HepG2 (cell line): ENCODE data around the gene SFI1. TPM values are rescaled to one million over a fixed set of nuclear protein-coding genes. Genes with fewer than 3 reads are reported as not detected.
A peak's percentile ranks its signal among the peaks of the same experiment; 100 is the strongest.

Source experiments
- ELF3 ChIP-seq: IDR thresholded peaks from 2 replicates; pipeline ENCODE4 v1.6.1; 2016; ENCODE audit warnings: missing genetic modification reagents, missing compliant biosample characterization
- FOSL2 ChIP-seq: sonication (generic); formaldehyde crosslinking; IDR thresholded peaks from 2 replicates; pipeline ENCODE4 v1.4.0; 2020; ENCODE audit warnings: missing genetic modification reagents
- NCOA2 ChIP-seq: sonication (generic); formaldehyde crosslinking; IDR thresholded peaks from 2 replicates; pipeline ENCODE4 v1.8.0; 2022; ENCODE audit warnings: inconsistent platforms
- SOX13 ChIP-seq, 3 experiments: fragments of 450-650 bp in 1 of 3; sonication (generic) in 1 of 3; formaldehyde crosslinking in 1 of 3; IDR thresholded peaks in 2 of 3; conservative IDR thresholded peaks in 1 of 3; 2 replicates each; pipeline versions ENCODE4 v1.5.0 to v1.6.1; 2016 to 2020; ENCODE audit warnings: antibody characterized with exemption in 1 of 3, mild to moderate bottlenecking in 1 of 3, missing compliant biosample characterization in 1 of 3, missing genetic modification reagents in 1 of 3, moderate library complexity in 1 of 3
- SRSF4 ChIP-seq: fragments of 200-400 bp; formaldehyde crosslinking; IDR thresholded peaks from one replicate; pipeline ENCODE4 v1.6.1; 2018; ENCODE audit warnings: mild to moderate bottlenecking, low read depth, low read length, moderate library complexity; ENCODE audit not compliant: poor library complexity, severe bottlenecking
- ZNF350 ChIP-seq: sonication (generic); formaldehyde crosslinking; IDR thresholded peaks from 2 replicates; pipeline ENCODE4 v1.4.0; 2020; ENCODE audit warnings: mild to moderate bottlenecking, low read depth, missing genetic modification reagents, borderline replicate concordance
- ZNF614 ChIP-seq: IDR thresholded peaks from 2 replicates; pipeline ENCODE4 v1.6.1; 2018; ENCODE audit warnings: missing biosample characterization, missing genetic modification reagents, inconsistent platforms, borderline replicate concordance
- ZNF713 ChIP-seq: sonication (generic); formaldehyde crosslinking; IDR thresholded peaks from 2 replicates; pipeline ENCODE4 v1.4.0; 2020; ENCODE audit warnings: mild to moderate bottlenecking, missing genetic modification reagents
- polyA plus RNA-seq, 8 experiments: library from polyadenylated mRNA; depleted of rRNA in 3 of 8; stranded (reverse) in 7 of 8; unstranded in 1 of 8; fragments of >200 nt; fragmentation: Illumina TruSeq in 4 of 8; extraction: Trizol in 4 of 8; gene quantifications; 2 replicates each; pipeline versions ENCODE4 v1.2.1 to v1.2.3, GENCODE V29; 2011 to 2016; ENCODE audit warnings: low read depth in 4 of 8, missing spikeins in 1 of 8, mixed read lengths in 1 of 8; ENCODE audit not compliant: insufficient read depth in 1 of 8
- total RNA-seq, 5 experiments: library from RNA; depleted of rRNA; stranded (reverse); fragments of >200 nt; fragmentation: Illumina TruSeq; extraction: Trizol; gene quantifications; 2 replicates each; pipeline ENCODE4 v1.2.3, GENCODE V29; 2016; ENCODE audit warnings: low read depth in 1 of 5
- TF ChIP-seq, protein P1 (sequence below): sonication (generic); formaldehyde crosslinking; IDR thresholded peaks from 2 replicates; pipeline ENCODE4 v1.4.0; 2020; ENCODE audit warnings: missing genetic modification reagents
- TF ChIP-seq, protein P2 (sequence below): IDR thresholded peaks from 2 replicates; pipeline ENCODE4 v1.4.0; 2020; ENCODE audit warnings: mild to moderate bottlenecking, missing genetic modification reagents
- TF ChIP-seq, protein P3 (sequence below): conservative IDR thresholded peaks from 2 replicates; pipeline ENCODE4 v1.6.1; 2018; ENCODE audit warnings: missing genetic modification reagents
- TF ChIP-seq, protein P4 (sequence below): sonication (generic); formaldehyde crosslinking; IDR thresholded peaks from 2 replicates; pipeline ENCODE4 v1.5.1; 2020; ENCODE audit warnings: mild to moderate bottlenecking, missing genetic modification reagents, moderate library complexity
- TF ChIP-seq, protein P5 (sequence below): sonication (generic); formaldehyde crosslinking; IDR thresholded peaks from 2 replicates; pipeline ENCODE4 v1.4.0; 2020; ENCODE audit warnings: missing genetic modification reagents, borderline replicate concordance

The SFI1 gene
- total and polyA plus RNA-seq, 2 of the 13 experiments (the other 11 are each of a cell fraction or from before 2014, with no cell fraction given), result 20.5 to 40.1 TPM

DNA sequence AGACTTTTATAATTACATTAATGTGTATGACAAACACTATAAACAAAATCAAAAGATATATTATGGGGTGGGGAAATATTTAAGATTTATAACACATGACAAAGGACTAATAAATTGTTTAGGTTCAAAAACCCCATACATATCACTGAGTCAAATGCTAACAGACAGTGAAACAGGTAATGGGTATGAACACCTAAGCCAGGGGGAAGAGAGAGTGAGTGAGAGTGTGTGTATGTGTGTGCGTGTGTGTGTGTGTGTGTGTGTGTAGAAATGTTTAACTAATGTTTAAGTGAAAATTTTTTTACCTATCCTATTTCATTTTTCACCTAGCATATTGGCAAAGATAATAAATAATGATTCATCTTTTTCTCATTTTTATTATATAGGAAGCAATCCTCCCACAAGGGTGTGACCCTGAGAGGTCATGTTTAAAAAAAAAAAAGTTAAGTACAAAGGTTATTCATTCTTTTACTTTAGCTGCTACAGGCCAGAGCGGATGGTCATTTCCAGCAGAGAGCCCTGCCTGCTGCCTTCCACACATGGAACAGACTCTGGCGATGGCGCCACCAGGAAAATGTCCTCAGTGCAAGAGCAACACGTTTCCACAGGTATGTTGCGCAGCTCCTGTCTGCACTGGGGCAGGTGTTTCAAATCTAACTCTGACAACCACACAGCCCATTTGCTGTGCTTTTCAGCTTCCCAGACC lies 92.8 kb downstream of the SFI1 start (continued):
- TF ChIP-seq, protein P1, sequence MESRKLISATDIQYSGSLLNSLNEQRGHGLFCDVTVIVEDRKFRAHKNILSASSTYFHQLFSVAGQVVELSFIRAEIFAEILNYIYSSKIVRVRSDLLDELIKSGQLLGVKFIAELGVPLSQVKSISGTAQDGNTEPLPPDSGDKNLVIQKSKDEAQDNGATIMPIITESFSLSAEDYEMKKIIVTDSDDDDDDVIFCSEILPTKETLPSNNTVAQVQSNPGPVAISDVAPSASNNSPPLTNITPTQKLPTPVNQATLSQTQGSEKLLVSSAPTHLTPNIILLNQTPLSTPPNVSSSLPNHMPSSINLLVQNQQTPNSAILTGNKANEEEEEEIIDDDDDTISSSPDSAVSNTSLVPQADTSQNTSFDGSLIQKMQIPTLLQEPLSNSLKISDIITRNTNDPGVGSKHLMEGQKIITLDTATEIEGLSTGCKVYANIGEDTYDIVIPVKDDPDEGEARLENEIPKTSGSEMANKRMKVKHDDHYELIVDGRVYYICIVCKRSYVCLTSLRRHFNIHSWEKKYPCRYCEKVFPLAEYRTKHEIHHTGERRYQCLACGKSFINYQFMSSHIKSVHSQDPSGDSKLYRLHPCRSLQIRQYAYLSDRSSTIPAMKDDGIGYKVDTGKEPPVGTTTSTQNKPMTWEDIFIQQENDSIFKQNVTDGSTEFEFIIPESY (CRISPR knock-in tag), result peak; percentile 96
- TF ChIP-seq, protein P2, sequence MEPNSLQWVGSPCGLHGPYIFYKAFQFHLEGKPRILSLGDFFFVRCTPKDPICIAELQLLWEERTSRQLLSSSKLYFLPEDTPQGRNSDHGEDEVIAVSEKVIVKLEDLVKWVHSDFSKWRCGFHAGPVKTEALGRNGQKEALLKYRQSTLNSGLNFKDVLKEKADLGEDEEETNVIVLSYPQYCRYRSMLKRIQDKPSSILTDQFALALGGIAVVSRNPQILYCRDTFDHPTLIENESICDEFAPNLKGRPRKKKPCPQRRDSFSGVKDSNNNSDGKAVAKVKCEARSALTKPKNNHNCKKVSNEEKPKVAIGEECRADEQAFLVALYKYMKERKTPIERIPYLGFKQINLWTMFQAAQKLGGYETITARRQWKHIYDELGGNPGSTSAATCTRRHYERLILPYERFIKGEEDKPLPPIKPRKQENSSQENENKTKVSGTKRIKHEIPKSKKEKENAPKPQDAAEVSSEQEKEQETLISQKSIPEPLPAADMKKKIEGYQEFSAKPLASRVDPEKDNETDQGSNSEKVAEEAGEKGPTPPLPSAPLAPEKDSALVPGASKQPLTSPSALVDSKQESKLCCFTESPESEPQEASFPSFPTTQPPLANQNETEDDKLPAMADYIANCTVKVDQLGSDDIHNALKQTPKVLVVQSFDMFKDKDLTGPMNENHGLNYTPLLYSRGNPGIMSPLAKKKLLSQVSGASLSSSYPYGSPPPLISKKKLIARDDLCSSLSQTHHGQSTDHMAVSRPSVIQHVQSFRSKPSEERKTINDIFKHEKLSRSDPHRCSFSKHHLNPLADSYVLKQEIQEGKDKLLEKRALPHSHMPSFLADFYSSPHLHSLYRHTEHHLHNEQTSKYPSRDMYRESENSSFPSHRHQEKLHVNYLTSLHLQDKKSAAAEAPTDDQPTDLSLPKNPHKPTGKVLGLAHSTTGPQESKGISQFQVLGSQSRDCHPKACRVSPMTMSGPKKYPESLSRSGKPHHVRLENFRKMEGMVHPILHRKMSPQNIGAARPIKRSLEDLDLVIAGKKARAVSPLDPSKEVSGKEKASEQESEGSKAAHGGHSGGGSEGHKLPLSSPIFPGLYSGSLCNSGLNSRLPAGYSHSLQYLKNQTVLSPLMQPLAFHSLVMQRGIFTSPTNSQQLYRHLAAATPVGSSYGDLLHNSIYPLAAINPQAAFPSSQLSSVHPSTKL, result peak; percentile 77
- TF ChIP-seq, protein P3, sequence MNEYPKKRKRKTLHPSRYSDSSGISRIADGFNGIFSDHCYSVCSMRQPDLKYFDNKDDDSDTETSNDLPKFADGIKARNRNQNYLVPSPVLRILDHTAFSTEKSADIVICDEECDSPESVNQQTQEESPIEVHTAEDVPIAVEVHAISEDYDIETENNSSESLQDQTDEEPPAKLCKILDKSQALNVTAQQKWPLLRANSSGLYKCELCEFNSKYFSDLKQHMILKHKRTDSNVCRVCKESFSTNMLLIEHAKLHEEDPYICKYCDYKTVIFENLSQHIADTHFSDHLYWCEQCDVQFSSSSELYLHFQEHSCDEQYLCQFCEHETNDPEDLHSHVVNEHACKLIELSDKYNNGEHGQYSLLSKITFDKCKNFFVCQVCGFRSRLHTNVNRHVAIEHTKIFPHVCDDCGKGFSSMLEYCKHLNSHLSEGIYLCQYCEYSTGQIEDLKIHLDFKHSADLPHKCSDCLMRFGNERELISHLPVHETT (CRISPR knock-in tag), result no peak
- TF ChIP-seq SOX13 (IDR thresholded peaks at IDR 0.05) (no peak), SOX13 (CRISPR knock-in tag; conservative IDR thresholded peaks at IDR 0.05 in 1 of 2, IDR thresholded peaks at IDR 0.05 in 1 of 2) (peak in 1 of 2 experiments; percentile 56; a peak in 1 of 4 replicates), ZNF713 (CRISPR knock-in tag) (no peak), NCOA2 (CRISPR knock-in tag) (peak; percentile 40; the same call in 1 of the 2 replicates), SRSF4 (no peak), ZNF614 (CRISPR knock-in tag) (peak; percentile 46; the same call in 1 of the 2 replicates), ELF3 (CRISPR knock-in tag) (peak; percentile 79), ZNF350 (CRISPR knock-in tag) (peak; percentile 39; the same call in 1 of the 2 replicates), FOSL2 (peak; percentile 56; the same call in 1 of the 2 replicates)
- TF ChIP-seq, protein P4, sequence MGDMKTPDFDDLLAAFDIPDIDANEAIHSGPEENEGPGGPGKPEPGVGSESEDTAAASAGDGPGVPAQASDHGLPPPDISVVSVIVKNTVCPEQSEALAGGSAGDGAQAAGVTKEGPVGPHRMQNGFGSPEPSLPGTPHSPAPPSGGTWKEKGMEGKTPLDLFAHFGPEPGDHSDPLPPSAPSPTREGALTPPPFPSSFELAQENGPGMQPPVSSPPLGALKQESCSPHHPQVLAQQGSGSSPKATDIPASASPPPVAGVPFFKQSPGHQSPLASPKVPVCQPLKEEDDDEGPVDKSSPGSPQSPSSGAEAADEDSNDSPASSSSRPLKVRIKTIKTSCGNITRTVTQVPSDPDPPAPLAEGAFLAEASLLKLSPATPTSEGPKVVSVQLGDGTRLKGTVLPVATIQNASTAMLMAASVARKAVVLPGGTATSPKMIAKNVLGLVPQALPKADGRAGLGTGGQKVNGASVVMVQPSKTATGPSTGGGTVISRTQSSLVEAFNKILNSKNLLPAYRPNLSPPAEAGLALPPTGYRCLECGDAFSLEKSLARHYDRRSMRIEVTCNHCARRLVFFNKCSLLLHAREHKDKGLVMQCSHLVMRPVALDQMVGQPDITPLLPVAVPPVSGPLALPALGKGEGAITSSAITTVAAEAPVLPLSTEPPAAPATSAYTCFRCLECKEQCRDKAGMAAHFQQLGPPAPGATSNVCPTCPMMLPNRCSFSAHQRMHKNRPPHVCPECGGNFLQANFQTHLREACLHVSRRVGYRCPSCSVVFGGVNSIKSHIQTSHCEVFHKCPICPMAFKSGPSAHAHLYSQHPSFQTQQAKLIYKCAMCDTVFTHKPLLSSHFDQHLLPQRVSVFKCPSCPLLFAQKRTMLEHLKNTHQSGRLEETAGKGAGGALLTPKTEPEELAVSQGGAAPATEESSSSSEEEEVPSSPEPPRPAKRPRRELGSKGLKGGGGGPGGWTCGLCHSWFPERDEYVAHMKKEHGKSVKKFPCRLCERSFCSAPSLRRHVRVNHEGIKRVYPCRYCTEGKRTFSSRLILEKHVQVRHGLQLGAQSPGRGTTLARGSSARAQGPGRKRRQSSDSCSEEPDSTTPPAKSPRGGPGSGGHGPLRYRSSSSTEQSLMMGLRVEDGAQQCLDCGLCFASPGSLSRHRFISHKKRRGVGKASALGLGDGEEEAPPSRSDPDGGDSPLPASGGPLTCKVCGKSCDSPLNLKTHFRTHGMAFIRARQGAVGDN (CRISPR knock-in tag), result peak; percentile 73
- TF ChIP-seq, protein P5, sequence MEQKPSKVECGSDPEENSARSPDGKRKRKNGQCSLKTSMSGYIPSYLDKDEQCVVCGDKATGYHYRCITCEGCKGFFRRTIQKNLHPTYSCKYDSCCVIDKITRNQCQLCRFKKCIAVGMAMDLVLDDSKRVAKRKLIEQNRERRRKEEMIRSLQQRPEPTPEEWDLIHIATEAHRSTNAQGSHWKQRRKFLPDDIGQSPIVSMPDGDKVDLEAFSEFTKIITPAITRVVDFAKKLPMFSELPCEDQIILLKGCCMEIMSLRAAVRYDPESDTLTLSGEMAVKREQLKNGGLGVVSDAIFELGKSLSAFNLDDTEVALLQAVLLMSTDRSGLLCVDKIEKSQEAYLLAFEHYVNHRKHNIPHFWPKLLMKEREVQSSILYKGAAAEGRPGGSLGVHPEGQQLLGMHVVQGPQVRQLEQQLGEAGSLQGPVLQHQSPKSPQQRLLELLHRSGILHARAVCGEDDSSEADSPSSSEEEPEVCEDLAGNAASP (CRISPR knock-in tag), result peak; percentile 46; the same call in 1 of the 2 replicates
